ENCODE measurements around the gene TRAPPC11.

DNA sequence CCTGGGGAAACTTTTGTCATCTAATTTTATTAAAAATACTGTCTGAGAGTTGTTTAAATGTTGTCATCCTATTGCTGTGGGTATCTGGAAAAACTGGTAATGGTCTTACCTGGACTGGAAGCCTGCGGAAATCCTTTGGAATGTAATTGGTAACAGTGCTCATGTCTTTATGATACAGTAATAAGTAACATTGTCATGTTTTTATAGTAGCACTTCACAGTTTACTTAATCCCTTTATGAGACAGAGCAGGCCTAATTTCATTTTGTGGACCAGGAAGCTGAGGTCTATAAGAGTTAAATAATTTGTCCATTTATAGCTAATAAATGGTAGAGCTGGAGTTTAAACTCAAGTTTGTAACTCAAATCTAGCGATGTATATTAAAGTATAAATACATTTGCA lies 88.3 kb downstream of the TRAPPC11 start:
- TF ChIP-seq, protein P1, sequence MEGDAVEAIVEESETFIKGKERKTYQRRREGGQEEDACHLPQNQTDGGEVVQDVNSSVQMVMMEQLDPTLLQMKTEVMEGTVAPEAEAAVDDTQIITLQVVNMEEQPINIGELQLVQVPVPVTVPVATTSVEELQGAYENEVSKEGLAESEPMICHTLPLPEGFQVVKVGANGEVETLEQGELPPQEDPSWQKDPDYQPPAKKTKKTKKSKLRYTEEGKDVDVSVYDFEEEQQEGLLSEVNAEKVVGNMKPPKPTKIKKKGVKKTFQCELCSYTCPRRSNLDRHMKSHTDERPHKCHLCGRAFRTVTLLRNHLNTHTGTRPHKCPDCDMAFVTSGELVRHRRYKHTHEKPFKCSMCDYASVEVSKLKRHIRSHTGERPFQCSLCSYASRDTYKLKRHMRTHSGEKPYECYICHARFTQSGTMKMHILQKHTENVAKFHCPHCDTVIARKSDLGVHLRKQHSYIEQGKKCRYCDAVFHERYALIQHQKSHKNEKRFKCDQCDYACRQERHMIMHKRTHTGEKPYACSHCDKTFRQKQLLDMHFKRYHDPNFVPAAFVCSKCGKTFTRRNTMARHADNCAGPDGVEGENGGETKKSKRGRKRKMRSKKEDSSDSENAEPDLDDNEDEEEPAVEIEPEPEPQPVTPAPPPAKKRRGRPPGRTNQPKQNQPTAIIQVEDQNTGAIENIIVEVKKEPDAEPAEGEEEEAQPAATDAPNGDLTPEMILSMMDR (IDR thresholded peaks at IDR 0.05), result no peak
- TF ChIP-seq POLR2A (IDR thresholded peaks at IDR 0.05), result no peak

Data from right lobe of liver (tissue), 4 donors.